ENCODE data around the gene GNB1.

Gene GNB1

DNA sequence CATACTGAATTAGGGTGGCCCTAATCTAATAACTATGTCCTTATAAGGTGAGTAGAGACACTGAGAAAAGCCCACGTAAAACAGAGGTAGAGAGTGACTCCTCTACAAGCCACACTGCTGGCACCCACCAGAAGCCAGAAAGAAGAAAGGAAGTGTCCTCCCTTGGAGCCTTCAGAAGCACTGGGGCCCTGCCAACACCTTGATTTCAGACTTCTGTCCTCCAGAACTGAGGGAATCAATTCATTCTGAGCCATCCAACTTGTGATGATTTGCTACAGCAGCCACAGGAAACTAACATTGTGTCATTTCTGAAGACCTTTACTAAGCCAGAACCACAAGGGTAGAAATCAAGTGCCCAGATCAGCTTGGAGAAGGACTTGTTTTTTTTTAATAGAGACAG is 15.0 kb downstream of the GNB1 start:
- TF ChIP-seq GATA3 (IDR thresholded peaks at IDR 0.05; ENCODE audit: low read depth, low read length): no peak
- TF ChIP-seq GATA2 (IDR thresholded peaks at IDR 0.05; ENCODE audit: low read depth, low read length): no peak

- TF ChIP-seq GATA3 (IDR thresholded peaks at IDR 0.05; ENCODE audit: low read depth, low read length) (no peak), GATA2 (IDR thresholded peaks at IDR 0.05; ENCODE audit: low read depth, low read length) (no peak)
Observed at GRCh38 chr1:1874901-1875300, 16.0 kb downstream of the GNB1 start.

GRCh38 chr1:1873186-1873585 is 17.7 kb downstream of the GNB1 start:
- TF ChIP-seq GATA3 (IDR thresholded peaks at IDR 0.05; ENCODE audit: low read depth, low read length) (no peak), GATA2 (IDR thresholded peaks at IDR 0.05; ENCODE audit: low read depth, low read length) (no peak)

- TF ChIP-seq GATA2 (IDR thresholded peaks at IDR 0.05; ENCODE audit: low read depth, low read length) (no peak), GATA3 (IDR thresholded peaks at IDR 0.05; ENCODE audit: low read depth, low read length) (no peak)
Observed at GRCh38 chr1:1872329-1872994, 18.4 kb downstream of the GNB1 start.

- TF ChIP-seq GATA2 (IDR thresholded peaks at IDR 0.05; ENCODE audit: low read depth, low read length) (no peak; the same call in 1 of the 2 replicates), GATA3 (IDR thresholded peaks at IDR 0.05; ENCODE audit: low read depth, low read length) (no peak)
Observed at GRCh38 chr1:1869469-1869868, 21.4 kb downstream of the GNB1 start.

DNA sequence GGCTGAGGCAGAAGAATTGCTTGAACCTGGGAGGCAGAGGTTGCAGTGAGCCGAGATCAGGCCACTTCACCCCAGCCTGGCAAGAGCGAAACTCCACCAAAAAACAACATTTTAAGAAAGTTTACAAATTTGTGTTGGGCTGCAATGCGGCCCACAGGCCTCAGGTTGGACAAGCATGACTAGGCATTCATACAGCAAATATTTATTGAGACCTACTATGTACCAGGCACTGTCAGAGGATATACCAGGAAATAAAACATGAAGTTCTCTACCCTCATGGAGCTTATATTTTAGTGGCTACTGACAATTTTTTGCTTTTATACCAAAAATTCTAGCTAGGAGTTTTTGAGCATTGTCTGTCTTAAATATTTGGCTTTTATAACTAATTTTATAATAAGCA is 23.7 kb downstream of the GNB1 start:
- TF ChIP-seq GATA3 (IDR thresholded peaks at IDR 0.05; ENCODE audit: low read depth, low read length): no peak
- no peak for TF ChIP-seq GATA2 (IDR thresholded peaks at IDR 0.05; ENCODE audit: low read depth, low read length)

DNA sequence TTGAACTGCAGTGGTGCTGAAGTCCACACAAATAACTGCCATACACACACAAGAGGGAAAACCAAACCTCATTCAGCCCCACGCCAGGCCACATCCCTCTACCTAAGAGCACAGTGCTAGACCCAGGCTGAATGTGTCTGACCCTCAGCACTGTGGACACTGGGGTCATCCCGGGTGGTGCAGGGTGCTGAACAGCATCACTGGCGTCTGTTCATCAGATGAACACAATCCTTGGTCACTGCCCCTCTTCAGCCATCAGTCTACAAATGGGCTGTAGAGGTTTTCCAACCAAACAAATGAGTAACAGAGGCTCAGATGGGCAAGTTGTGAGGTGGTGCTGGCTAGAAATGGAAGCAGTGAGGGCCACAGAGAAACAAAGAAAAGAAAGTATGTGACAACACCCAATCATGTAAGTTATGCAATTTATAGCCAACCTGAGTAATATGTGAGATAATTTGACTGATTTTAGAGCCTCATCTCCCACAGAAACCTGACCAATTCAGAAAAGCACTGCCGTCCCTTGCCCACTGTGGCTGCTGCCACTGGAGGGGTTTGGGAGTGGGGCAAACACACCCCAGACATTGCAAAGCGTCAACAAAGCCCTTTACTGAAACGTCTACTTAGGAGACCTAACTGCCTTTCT is 27.9 kb downstream of the GNB1 start:
- no peak for TF ChIP-seq GATA3 (IDR thresholded peaks at IDR 0.05; ENCODE audit: low read depth, low read length)
- TF ChIP-seq GATA2 (IDR thresholded peaks at IDR 0.05; ENCODE audit: low read depth, low read length): no peak

GRCh38 chr1:1861339-1861730 is 29.6 kb downstream of the GNB1 start:
- TF ChIP-seq GATA3 (IDR thresholded peaks at IDR 0.05; ENCODE audit: low read depth, low read length) (no peak), GATA2 (IDR thresholded peaks at IDR 0.05; ENCODE audit: low read depth, low read length) (no peak)

DNA sequence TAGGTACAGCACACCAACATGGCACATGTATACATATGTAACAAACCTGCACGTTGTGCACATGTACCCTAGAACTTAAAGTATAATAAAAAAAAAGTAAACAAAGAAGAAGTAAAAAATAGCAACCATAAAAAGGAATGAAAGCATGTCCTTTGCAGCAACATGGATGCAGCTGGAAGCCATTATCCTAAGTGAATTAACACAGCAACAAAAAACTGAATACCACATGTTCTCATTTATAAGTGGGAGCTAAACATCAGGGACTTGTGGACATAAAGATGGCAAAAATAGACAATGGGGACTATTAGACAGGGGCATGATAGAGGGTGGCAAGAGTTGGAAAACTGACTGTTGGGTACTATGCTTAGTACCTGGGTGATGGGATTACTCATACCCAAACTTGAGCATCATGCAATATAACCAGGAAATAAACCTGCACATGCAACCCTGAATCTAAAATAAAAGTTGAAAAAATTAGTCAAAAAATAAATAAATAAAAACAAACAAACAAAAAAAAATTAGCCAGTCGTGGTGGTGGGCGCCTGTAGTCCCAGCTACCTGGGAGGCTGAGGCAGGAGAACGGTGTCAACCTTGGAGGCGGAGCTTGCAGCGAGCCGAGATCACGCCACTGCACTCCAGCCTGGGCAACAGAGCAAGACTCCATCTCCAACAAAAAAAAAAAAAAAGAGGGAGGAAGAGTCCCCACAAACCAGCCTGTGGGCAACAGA is 30.8 kb downstream of the GNB1 start:
- TF ChIP-seq GATA3 (IDR thresholded peaks at IDR 0.05; ENCODE audit: low read depth, low read length): 0 out of 2 replicates have a peak, but pooled peaks have one; percentile 21

DNA sequence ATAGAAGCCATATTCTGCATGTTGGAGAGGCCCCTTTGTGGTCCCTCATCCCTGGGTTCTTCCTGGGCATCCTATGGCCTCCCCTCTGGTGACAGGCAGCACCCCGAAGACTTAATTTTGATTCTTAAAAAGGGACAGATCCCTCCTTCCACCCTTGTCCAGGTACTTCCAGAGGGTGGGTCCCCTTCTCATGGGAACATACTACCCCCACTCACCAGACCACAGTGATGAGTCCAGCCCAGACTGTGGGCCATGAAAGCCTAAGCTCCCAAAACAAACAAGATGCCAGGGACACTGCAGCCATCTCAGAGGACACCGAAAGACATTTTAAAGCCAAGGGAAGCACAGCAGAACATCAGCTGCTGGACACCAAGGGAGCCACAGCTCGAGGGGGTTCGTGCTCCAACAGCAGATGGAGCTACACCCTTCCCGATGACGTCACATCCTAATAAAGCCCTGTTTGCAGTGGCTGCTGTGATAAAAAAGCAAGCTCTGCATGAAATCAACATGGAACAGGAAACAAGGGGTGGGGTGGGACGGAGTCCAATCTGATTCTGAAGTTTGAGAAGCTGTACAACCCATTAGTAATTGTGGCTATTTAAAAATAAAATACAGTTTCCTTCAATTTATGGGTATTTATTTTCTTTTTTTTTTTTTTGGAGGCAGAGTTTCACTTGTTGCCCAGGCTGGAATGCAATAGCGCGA is 32.4 kb downstream of the GNB1 start:
- TF ChIP-seq GATA2 (IDR thresholded peaks at IDR 0.05; ENCODE audit: low read depth, low read length) (peak; percentile 59), GATA3 (IDR thresholded peaks at IDR 0.05; ENCODE audit: low read depth, low read length) (no peak)

- TF ChIP-seq GATA2 (IDR thresholded peaks at IDR 0.05; ENCODE audit: low read depth, low read length) (no peak), GATA3 (IDR thresholded peaks at IDR 0.05; ENCODE audit: low read depth, low read length) (no peak)
Observed at GRCh38 chr1:1857096-1857703, 33.7 kb downstream of the GNB1 start.

GRCh38 chr1:1853593-1854257 is 37.2 kb downstream of the GNB1 start:
- TF ChIP-seq GATA3 (IDR thresholded peaks at IDR 0.05; ENCODE audit: low read depth, low read length): no peak
- no peak for TF ChIP-seq GATA2 (IDR thresholded peaks at IDR 0.05; ENCODE audit: low read depth, low read length)

- TF ChIP-seq GATA3 (IDR thresholded peaks at IDR 0.05; ENCODE audit: low read depth, low read length) (no peak), GATA2 (IDR thresholded peaks at IDR 0.05; ENCODE audit: low read depth, low read length) (no peak)
Observed at GRCh38 chr1:1852619-1853414, 38.1 kb downstream of the GNB1 start.
